SHP77 treated with DMSO at 0.1 percent for 48 hours (cell line): ENCODE results near the gene DYNLT2.

Experiments
- DNase-seq: peaks from one replicate; lab custom pipeline; 2025; lab: John Stamatoyannopoulos, UW

DYNLT2 gene

GRCh38 chr6:169751242-169752073, at the start of gene DYNLT2, which contains the start of gene ERMARD:
Gene DYNLT2, minus strand, starts transcription at chr6:169751572. Its CDS starts 114 bp downstream, at chr6:169751458.
Gene ERMARD, plus strand, starts transcription at chr6:169751622. Its CDS starts 36 bp downstream, at chr6:169751658.
- DNase-seq = peak; percentile 76

GRCh38 chr6:169800668-169801395, 49.5 kb upstream of the DYNLT2 start:
- peak; percentile 69 for DNase-seq

- DNase-seq = no peak
Observed at GRCh38 chr6:169800116-169800667, 48.8 kb upstream of the DYNLT2 start.

GRCh38 chr6:169799474-169799926, 48.1 kb upstream of the DYNLT2 start:
- peak; percentile 59 for DNase-seq

GRCh38 chr6:169798764-169799473, 47.5 kb upstream of the DYNLT2 start:
- peak; percentile 49 for DNase-seq

GRCh38 chr6:169795196-169795595, 43.8 kb upstream of the DYNLT2 start:
- DNase-seq = no peak

GRCh38 chr6:169794317-169795055, 43.1 kb upstream of the DYNLT2 start:
- peak; percentile 38 for DNase-seq

GRCh38 chr6:169793408-169793807, 42.0 kb upstream of the DYNLT2 start:
- no peak for DNase-seq

- DNase-seq = no peak
Observed at GRCh38 chr6:169792306-169793015, 41.1 kb upstream of the DYNLT2 start.

GRCh38 chr6:169791721-169792131, 40.4 kb upstream of the DYNLT2 start:
- no peak for DNase-seq

- DNase-seq = peak; percentile 73
Observed at GRCh38 chr6:169789944-169790927, 38.9 kb upstream of the DYNLT2 start.

- peak; percentile 35 for DNase-seq
Observed at GRCh38 chr6:169789146-169789943, 38.0 kb upstream of the DYNLT2 start.

- DNase-seq = no peak
Observed at GRCh38 chr6:169788809-169789145, 37.4 kb upstream of the DYNLT2 start.

GRCh38 chr6:169787797-169788196, 36.4 kb upstream of the DYNLT2 start:
- no peak for DNase-seq

- no peak for DNase-seq
Observed at GRCh38 chr6:169786349-169786748, 35.0 kb upstream of the DYNLT2 start.

- no peak for DNase-seq
Observed at GRCh38 chr6:169785566-169785965, 34.2 kb upstream of the DYNLT2 start.

GRCh38 chr6:169784821-169785340, 33.5 kb upstream of the DYNLT2 start:
- DNase-seq = no peak
